PFSK-1 (cell line): ENCODE data around the gene WDR54.

Experiments used
- FOXP2 ChIP-seq: optimal IDR thresholded peaks from 2 replicates; pipeline ENCODE3; 2011; ENCODE audit warnings: borderline replicate concordance, control low read depth, inconsistent platforms; ENCODE audit not compliant: insufficient read depth; ENCODE audit errors: extremely low read length, extremely low read depth
- POLR2AphosphoS5 ChIP-seq: IDR thresholded peaks from 2 replicates; pipeline ENCODE4 v1.6.1; 2012; ENCODE audit warnings: low read depth, mild to moderate bottlenecking, control low read depth, low read length, moderate library complexity
- REST ChIP-seq, 2 experiments: IDR thresholded peaks; 2 replicates each; pipeline versions ENCODE4 v1.6.1 to v1.8.0; 2011 to 2012; ENCODE audit warnings: low read depth in 2 of 2, low read length in 2 of 2, control low read depth in 1 of 2, inconsistent platforms in 1 of 2, mild to moderate bottlenecking in 1 of 2, moderate library complexity in 1 of 2; ENCODE audit not compliant: insufficient read depth in 1 of 2
- SIN3A ChIP-seq: IDR thresholded peaks from 2 replicates; pipeline ENCODE4 v1.6.1; 2012; ENCODE audit warnings: mild to moderate bottlenecking, low read length, moderate library complexity, borderline replicate concordance; ENCODE audit not compliant: insufficient read depth
- TAF1 ChIP-seq: IDR thresholded peaks from 2 replicates; pipeline ENCODE4 v1.6.1; 2012; ENCODE audit warnings: low read length, control low read depth, borderline replicate concordance; ENCODE audit not compliant: insufficient read depth

The WDR54 gene

GRCh38 chr2:74396149-74396548 lies 25.4 kb upstream of the WDR54 start:
- TF ChIP-seq SIN3A: no peak
- TF ChIP-seq FOXP2: no peak
- TF ChIP-seq POLR2AphosphoS5: no peak
- TF ChIP-seq TAF1: no peak
- no peak for TF ChIP-seq REST (IDR thresholded peaks at IDR 0.05; ENCODE audit: insufficient read depth in 1 of 2, low read depth in 2 of 2, low read length in 2 of 2)

GRCh38 chr2:74399785-74400184 lies 21.7 kb upstream of the WDR54 start:
- no peak for TF ChIP-seq SIN3A
- TF ChIP-seq FOXP2: no peak
- TF ChIP-seq REST (IDR thresholded peaks at IDR 0.05; ENCODE audit: insufficient read depth in 1 of 2, low read depth in 2 of 2, low read length in 2 of 2): no peak
- no peak for TF ChIP-seq POLR2AphosphoS5
- no peak for TF ChIP-seq TAF1

GRCh38 chr2:74401891-74402290 lies 19.6 kb upstream of the WDR54 start:
- no peak for TF ChIP-seq POLR2AphosphoS5
- TF ChIP-seq TAF1: no peak
- no peak for TF ChIP-seq SIN3A
- TF ChIP-seq REST (IDR thresholded peaks at IDR 0.05; ENCODE audit: insufficient read depth in 1 of 2, low read depth in 2 of 2, low read length in 2 of 2): no peak
- TF ChIP-seq FOXP2: no peak

- no peak for TF ChIP-seq TAF1
- no peak for TF ChIP-seq SIN3A
- no peak for TF ChIP-seq REST (IDR thresholded peaks at IDR 0.05; ENCODE audit: insufficient read depth in 1 of 2, low read depth in 2 of 2, low read length in 2 of 2)
- no peak for TF ChIP-seq POLR2AphosphoS5
- TF ChIP-seq FOXP2: no peak
These were observed 15.5 kb upstream of the WDR54 start for GRCh38 chr2:74406035-74406434.

GRCh38 chr2:74407682-74408081 lies 13.8 kb upstream of the WDR54 start:
- TF ChIP-seq TAF1 (no peak), REST (IDR thresholded peaks at IDR 0.05; ENCODE audit: insufficient read depth in 1 of 2, low read depth in 2 of 2, low read length in 2 of 2) (no peak), POLR2AphosphoS5 (no peak), FOXP2 (no peak), SIN3A (no peak)
